Measurements from ENCODE around the gene ABCC5.
A peak's percentile ranks its signal among the peaks of the same experiment; 100 is the strongest.

ABCC5 gene

GRCh38 chr3:183920416-183920815, 97.3 kb downstream of the ABCC5 start:
- FAIRE-seq = no peak

GRCh38 chr3:183918178-183918577, 99.5 kb downstream of the ABCC5 start:
- no peak for FAIRE-seq

- FAIRE-seq = no peak
These were observed 99.9 kb downstream of the ABCC5 start for GRCh38 chr3:183917776-183918175.

GRCh38 chr3:183914856-183915255, 102.8 kb downstream of the ABCC5 start:
- no peak for FAIRE-seq

- no peak for FAIRE-seq
These were observed 104.1 kb downstream of the ABCC5 start for GRCh38 chr3:183913580-183913920.

- FAIRE-seq = no peak
These were observed 104.6 kb downstream of the ABCC5 start for GRCh38 chr3:183912895-183913579.

- no peak for FAIRE-seq
These were observed 105.7 kb downstream of the ABCC5 start for GRCh38 chr3:183911763-183912506.

GRCh38 chr3:183911087-183911486, 106.6 kb downstream of the ABCC5 start:
- FAIRE-seq = no peak

GRCh38 chr3:183909030-183909600, 108.6 kb downstream of the ABCC5 start:
- FAIRE-seq = no peak

- FAIRE-seq = no peak
These were observed 109.8 kb downstream of the ABCC5 start for GRCh38 chr3:183907911-183908331.

- no peak for FAIRE-seq
These were observed 110.5 kb downstream of the ABCC5 start for GRCh38 chr3:183907176-183907575.

GRCh38 chr3:183906234-183906921, 111.3 kb downstream of the ABCC5 start:
- FAIRE-seq = no peak

- FAIRE-seq = no peak
These were observed 112.6 kb downstream of the ABCC5 start for GRCh38 chr3:183904833-183905780.

GRCh38 chr3:183898028-183898431, 119.7 kb downstream of the ABCC5 start:
- no peak for FAIRE-seq

- FAIRE-seq = no peak
These were observed 120.1 kb downstream of the ABCC5 start for GRCh38 chr3:183897606-183898005.

- no peak for FAIRE-seq
These were observed 121.1 kb downstream of the ABCC5 start for GRCh38 chr3:183896610-183897009.

GRCh38 chr3:183896184-183896583, 121.5 kb downstream of the ABCC5 start:
- no peak for FAIRE-seq

- no peak for FAIRE-seq
These were observed 121.9 kb downstream of the ABCC5 start for GRCh38 chr3:183895774-183896173.

GRCh38 chr3:183895296-183895695, 122.4 kb downstream of the ABCC5 start:
- peak; percentile 71 for FAIRE-seq

- no peak for FAIRE-seq
These were observed 125.0 kb downstream of the ABCC5 start for GRCh38 chr3:183892610-183893214.

GRCh38 chr3:183885766-183886165, 131.9 kb downstream of the ABCC5 start:
- no peak for FAIRE-seq
